MV-4-11 (cell line): Measurements from ENCODE around the gene OSBPL10.

Experiments used
- DNase-seq: peaks from one replicate; lab custom pipeline; 2025; lab: John Stamatoyannopoulos, UW

Gene OSBPL10

DNA sequence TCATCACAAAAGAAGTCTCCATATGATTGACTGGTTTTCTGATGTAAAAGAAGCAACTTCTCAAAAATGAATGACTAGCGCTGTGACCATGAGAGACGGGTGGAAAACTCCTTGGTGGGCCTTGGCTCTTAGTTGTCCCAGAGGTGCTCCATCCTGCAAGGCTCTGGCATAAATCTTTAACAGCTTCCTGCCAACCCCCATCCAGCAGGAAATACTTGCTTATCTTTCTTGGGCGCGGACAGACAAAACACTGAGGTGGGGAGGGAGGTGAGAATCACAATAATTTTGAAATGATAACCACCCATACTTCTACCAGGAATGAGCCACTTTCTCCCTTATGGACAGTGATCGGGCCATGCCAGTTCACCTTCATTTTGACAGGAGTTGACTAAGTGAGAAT is 319.8 kb downstream of the OSBPL10 start:
- DNase-seq: no peak

DNA sequence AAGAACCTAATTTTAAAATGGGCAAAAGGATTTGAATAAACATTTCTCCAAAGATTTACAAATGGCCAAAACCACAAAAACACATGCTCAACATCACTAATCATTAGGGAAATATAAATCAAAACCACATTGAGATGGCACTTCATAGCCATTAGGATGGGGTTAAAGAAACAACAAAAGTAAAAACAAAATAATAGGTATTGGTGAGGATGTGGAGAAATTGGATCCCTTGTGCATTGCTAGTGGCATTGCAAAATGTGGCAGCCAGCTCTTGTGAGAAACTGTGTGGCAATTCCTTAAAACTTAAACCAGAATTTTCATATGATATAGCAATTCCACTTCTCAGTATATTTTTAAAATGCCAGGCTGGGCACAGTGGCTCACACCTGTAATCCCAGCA is 321.8 kb downstream of the OSBPL10 start:
- no peak for DNase-seq

DNA sequence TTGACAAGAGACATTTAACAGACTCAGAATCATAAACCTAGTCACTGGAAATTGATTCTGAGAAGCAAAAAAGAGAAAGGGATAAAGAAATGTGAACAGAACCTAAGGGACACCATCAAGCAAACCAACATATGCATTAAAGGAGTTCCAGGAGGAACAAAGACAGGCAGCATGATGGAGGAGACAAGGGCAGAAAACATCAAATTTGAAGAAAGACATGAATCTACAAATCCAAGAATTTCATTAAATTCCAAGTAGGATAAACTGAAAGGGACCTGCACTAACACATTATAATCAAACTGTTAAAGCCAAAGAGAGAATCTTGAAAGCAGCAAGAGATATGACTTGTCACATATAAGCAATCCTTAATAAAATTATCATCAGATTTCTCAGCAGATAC is 326.1 kb downstream of the OSBPL10 start:
- DNase-seq: no peak

DNA sequence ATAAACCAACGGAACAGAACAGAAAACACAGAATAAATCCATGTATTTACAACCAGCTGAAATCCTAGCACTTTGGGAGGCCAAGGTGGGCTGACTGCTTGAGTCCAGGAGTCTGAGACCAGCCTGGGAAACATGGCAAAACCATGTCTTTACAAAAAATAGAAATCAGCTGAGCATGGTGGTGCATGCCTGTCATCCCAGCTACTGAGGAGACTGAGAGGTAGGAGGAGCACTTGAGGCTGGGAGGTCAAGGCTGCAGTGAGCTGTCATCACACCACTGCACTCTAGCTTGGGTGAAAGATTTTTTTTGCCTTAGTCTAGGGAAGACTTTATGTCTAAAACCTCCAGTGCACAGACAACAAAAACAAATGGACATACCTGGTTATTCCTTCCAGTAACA is 327.6 kb downstream of the OSBPL10 start:
- no peak for DNase-seq

DNA sequence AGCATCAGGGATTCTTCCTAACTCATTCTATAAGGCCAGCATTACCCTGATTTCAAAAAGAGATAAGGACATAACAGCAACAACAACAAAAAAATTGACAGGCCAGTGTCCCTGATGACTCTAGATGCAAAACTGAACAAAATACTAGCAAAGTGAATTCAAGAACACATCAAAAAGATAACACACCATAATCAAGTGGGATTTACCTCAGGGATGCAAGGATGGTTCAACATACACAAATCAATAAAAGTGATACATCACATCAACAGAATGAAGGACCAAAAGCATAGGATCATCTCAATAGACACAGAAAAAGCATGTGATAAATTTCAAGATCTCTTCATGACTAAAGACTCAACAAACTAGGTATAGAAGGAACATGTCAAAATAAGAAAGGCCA is 328.8 kb downstream of the OSBPL10 start:
- no peak for DNase-seq

DNA sequence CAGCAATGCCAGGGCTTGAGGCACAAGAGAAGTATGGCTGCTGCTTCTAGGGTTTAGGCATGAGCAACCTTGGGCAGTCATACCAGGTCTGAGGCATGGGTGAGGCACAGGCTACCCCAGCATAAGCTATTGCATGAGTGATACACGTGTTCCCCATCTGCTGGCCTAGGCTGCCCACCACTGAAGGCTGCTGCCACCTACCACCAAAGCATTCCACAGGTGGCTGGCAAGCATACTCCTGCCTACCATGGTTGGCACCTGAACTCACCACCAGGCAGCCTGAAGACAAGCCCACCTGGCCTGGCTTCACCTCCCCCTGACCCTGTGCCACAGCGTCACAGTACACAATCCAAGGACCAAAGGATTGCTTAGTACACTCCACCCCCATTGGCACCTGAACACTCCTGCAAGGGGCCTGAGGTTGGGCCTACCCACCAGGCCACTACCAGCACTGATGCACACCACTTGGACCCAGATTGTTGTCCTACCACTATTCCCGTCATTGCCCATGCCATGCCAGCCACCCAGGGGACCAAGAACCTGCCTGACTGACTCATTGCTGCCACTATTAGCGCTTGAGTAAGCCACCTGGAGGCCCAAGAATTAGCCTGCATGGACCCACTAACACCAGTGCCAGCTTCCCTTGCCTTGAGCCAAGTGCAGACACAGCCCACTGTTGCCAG is 332.6 kb downstream of the OSBPL10 start:
- DNase-seq: no peak

DNA sequence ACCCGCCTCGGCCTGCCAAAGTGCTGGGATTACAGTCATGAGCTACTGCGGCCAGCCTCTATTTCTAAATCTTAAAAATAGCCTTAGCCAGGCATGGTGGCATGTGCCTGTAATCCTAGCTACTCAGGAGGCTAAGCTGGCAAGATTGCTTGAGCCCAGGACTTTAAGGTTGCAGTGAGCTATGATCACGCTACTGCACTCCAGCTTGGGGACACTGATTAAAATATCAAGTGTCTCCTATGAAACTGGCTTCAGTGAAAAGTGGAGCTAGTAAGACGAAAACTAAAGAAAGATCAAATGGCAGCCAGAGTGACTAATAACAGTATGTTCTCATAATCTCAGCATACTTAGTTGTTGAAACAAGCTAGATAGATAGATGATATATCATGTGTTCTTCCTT is 335.8 kb downstream of the OSBPL10 start:
- DNase-seq: no peak

DNA sequence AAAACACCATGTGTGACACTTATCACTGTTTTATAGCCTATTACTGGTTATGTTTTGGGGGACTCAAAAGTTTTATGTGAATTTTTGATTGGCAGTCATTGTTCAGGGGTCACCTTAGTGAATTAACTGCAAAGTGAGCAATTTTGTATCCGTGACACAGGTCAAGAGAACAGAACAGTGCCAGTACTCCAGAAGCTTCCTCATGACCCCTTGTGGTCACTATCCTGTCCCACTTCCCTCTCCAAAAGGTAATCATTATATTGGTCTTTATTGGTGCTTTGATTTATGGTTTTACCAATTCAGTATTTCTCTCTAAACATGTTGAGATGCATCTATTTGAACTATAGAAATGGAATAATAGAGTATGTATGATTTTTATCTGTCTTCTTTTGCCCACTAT is 341.2 kb downstream of the OSBPL10 start:
- DNase-seq: no peak

DNA sequence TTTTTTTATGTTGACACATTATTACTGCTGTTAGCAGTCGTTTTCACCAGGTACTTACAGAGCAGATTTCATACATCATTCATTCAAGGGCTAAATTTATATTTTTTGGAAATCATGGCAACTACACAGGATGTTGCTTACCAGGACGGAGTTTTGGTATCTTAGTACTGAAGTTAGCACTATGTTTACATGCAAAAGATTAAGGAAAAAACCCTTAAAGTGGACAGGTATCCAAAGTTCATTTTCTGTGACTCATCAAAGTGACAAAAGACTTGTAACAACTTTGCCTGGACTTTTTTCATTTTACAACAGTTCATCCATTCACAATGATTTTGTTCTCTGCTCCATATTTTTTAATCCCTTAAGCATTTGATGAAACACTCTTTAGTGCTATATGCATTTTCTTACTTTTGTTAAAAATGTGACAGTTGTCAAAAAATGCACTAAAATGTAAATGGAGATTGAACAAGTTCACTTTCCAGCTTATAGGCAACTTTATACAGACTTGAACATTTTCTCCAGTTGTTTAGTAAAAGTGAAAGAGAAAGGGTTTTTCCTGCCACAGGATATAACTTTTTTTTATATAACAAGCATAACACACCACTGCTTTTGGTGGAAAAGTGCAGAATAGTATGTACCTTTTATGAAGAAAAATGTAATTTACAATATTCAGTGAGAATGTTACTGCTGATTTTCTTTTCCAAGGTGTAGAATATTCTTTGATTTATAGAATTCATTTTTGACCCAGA is 344.2 kb downstream of the OSBPL10 start:
- DNase-seq: no peak

DNA sequence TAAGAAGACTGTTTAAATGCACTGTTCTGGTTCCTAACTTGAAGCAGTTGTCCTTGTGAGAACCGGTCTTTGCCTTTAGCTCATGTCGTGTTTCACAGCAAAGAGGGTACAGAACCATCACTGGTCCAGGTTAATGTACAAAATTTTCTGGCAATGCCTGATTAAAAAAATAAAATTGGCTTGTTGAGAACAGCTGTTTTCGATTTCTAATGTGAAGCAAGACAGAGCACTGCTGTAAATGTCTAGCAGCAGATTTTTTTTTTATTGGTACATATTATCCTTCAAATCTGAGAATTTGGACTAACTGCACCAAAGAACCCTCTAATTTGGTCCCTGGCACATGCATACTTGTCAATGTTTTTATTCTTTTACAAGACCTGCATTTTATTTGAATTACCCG is 345.0 kb downstream of the OSBPL10 start:
- no peak for DNase-seq

DNA sequence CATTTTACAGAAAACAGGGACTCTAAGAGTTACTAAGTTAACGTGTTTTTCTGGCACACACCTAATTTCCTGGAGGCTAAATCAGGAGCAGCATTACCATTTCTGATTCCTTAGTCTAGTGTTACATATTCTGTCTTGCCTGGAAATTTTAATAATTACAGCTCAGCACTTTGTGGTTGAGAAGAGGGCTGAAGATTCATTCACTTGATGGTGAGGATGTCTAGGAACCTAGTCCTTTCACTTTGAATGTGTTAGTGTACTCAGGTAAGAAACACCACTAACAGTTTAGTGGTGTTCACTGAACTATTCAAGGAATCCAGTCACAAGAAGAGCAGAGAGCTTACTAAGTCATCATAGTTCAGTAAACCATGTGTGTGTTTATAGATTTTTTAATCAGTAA is 345.5 kb downstream of the OSBPL10 start:
- DNase-seq: no peak

DNA sequence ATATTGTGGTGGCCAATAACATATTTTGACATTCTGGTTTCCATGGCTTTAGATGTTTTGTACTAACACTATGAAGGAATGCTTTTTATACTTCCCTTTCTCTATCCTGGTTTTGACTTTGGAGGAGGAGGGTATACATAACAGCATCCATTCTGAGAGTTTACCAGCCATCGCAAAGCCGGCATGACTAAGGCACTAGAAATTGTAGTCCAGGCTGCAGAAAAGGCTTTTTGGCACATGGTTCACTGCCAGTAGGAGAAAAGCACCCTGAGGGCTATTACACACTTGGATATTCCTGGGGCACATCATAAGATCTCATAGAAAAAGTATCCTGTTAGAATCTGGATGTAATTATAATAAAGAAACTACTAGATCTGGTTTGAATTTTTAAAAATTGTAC is 346.6 kb downstream of the OSBPL10 start:
- DNase-seq: no peak

DNA sequence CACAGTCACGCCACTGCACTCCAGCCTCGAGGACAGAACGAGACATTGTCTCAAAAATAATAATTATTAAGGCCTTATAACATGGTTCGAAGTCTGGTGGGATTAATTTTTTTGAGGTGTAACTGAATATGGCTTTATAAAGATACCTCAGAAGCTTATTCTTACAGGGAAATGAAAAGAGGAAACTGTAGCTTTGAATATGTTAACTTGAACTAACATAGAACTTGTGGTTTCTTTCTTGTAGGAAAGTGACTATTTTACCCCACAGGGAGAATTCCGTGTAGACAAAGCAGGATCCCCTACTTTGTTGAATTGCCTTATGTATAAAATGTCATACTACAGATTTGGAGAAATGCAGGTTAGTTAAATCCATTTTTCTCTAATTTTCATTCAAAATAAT is 352.0 kb downstream of the OSBPL10 start:
- peak; percentile 72 for DNase-seq

DNA sequence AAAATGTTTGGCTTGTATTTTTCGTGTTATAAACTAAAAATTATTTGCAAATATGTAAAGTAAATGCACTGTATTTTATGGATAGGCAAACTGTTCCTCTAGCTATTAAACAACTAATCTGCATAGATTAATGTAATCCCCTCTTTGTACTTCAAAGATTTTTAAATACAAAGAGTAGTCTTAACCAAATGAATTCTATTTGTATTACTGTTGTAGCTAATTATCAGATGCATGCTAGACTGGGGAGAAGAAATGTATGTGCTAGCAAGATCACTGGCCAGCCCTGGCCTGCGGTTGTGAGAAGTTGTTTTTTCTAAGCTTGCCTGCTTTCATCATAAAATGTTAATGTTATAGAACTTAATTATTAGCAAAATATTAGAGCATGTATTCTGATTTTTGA is 355.7 kb downstream of the OSBPL10 start:
- DNase-seq: no peak

DNA sequence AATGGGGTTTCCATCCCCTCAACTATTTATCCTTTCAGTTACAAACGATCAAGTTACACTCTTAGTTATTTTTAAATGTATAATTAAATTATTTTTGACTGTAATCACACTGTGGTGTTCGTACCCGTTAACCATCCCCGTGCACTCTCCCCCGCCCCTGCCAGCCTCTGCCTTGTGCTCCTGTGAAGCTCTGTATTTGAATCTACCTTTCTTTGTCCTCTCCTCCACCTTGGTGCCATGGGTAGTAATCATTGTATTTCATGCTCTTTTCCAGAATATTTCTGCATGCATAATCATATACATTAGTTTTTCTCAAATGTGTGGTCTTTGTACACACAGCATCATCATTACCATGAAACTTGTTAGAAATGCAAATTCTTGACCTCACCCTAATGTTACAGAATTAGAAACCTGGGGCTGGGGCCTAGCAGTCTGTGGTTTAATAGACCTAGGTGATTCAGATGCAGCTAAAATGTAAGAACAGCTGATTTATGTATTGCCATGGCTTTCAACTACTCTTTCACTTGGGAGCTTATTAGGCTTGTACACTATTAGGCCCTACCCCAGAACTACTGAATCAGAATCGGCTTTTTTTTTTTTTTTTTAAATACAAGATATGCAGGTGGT is 356.9 kb downstream of the OSBPL10 start:
- no peak for DNase-seq

DNA sequence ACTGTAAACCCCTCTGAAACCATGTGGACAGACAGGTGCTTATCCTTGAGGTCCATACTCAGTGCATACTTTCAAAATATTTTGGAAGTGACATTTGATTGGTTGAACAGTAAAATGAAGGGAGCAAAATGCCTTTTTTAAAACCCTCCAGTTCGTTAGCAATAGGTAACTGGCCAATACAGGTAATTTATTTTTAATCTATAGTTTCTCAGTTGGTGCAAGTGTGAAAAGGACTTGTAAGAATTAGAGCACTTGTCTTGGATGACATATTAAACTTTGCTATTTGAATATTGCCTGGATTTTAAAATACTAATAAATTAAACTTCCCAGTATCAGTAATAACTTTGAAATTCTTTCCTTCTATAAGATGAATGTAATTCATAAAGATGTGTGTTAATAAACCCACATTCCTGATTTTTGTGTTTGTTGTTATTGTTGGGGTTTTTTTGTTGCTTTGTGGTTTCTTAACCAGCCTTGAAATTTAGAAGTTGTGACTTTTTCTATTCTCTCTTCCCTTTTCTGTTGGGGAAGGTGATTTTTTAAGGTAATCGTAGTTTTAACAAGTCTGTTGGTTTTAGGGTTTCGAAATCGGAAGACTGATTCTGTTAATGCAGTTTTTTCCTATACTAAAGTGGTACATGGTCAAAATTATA is 358.3 kb downstream of the OSBPL10 start:
- DNase-seq: no peak

DNA sequence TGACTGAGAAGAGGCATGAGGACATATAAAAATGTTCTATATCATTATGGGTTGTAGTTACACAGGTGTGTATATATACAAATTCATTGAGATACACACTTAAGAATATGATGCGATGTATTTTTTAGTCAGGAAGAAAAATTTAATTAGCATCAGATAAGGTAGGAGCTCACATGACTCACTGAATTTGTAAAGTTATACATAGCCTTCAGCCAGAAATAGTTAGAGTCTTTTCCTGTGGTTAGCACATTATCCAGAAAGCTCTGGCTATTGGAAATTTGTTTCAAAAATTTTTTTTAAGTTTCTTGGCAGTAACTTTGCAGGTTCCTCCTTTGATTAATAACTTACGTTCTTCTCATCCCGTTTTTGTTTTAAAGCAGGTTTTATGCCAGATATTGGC is 359.7 kb downstream of the OSBPL10 start:
- DNase-seq: no peak

DNA sequence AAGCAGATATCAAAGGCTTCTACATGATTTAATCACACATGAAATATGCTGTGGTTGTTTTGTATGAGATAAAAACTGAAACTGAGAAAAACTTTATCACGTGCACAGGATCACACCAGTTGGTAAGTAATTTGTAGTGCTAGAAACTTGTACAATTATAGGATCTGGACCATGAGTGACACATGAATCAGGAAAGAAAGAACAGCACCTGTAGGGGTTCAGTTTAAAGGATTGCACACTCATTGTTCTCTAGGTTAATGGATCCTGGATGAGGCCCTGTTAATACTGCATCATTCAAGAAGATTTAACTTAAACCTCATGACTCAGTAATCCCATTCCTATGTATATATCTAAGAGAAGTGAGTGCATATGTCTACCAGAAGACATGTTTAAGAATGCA is 360.4 kb downstream of the OSBPL10 start:
- DNase-seq: no peak

DNA sequence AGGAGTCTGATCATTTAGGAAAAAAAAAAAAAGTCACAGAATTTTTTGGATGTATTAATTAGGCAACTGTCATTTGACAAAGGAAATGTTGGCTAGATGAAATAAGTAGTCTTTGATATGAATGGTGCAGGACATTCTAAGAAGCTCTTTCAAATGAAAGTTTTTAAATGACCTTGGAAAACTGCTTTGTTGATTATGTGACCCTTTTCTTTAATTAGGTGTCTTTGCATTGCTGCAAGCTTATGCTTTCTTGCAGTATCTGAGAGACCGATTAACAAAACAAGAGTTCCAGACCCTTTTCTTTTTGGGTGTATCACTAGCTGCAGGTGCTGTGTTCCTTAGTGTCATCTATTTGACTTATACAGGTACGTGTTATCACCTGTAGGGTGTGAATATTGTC is 364.4 kb downstream of the OSBPL10 start:
- DNase-seq: no peak

DNA sequence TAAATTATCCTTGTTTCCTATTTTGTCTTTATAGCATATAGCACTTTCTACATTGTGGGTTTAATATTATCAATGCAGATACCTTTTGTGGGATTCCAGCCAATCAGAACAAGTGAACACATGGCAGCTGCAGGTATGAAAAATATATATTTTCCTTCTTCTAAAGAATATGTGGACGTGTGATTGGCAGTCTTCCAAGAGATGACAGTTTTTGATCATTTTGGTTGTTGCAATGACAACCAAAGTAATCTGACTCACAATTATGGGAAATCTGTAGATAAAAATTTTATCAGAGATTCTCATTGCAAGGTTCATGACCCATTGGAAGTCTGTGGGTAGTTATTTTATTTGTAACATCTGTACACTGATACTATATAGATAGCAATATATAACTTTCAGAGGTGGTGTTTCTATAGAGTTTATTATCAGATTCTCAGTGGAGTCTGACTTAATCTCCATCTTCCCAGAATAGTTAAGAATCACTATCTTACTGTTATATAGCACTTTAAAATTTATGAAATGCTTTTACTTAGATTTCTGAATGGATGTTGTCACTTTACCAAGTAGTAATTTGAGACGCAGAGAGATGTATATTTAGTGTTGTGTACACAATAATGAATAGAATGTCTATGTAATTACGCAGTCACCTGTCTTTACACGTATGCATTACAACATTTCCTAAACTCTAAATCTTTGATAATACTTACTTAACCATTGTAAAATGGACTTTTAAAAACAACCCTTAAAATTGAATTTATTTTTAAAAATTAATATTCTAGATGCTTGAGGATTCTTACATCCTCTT is 365.8 kb downstream of the OSBPL10 start:
- DNase-seq: no peak

DNA sequence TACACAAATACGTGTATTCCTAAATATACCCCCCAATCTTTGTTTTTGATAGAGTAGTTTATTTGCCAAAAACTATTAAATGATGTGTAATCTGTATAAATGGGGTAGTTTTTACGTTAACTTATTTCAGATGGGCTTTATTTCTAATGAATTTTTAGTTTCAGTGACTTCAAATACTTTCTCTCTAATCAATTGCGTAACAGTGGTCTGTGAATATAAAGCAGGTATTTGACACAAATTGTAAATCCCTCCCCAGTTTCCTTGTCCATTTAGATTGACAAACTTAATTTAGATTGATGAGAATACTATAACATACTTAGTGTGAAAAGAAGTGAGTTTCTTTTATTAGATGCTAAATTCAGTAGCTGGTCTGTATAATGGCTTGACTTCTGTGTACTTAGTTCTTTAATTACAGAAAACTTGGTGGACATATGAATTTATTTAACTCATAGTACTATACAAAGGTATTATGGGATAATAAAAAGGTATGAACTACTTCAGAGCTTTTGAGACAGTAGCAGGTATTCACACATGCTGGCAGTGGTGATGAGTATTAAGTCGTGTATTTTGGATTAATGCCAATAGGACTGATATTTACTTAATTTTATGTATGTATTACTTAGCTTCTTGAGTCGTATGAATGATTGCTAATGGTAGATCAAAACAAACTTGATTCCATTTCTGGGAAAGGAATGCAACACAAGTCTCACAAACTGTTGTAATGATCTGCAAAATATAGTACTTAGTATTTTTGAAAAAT is 366.7 kb downstream of the OSBPL10 start:
- no peak for DNase-seq
